HG03521 (cell line): ENCODE measurements around the gene SYCP2.

Experiments
- ATAC-seq: cut with Tn5 transposase; IDR thresholded peaks from one replicate; pipeline ENCODE4 v1.9.1; 2021; ENCODE audit warnings: mild to moderate bottlenecking, moderate library complexity; ENCODE audit not compliant: unreplicated experiment

SYCP2 gene

DNA sequence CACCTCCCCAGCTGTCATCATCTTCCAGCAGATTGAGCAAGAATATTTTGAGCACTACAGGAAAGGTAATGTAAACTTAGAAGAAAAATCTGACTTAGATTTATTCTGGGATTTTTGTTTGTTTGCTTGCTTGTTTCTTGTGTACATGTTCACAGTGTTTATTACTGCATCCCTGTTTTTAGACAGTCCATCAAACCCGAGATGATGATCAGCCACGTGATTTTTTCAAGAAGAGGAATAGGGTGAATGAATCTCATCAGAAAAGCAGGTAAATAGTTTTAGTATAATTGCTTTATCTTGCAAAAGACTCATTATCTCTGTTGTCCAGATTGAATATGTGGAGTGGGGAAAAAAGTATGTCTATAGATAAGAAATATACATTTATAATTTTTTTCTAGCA, 8.8 kb upstream of the SYCP2 start:
- ATAC-seq, result no peak

DNA sequence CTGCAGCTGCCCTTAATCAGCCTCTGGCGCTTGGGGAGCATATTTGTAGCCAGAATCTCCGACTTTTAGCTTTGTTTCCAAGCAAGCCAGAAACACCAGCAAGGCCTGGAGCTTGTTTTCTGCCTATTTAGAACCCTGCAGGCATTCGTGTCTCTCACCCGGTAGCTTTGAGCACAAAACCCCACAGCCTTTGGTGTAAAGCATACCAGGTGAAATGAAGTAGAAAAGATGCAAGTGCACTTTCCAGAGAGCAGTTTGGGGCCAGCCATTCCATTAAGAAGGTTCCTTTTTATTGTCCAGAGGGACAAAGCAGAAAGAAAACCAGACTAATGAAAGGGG, 7.5 kb upstream of the SYCP2 start:
- ATAC-seq, result no peak

- ATAC-seq, result peak; percentile 96
Observed at GRCh38 chr20:59940129-59940955, 6.9 kb upstream of the SYCP2 start, which contains the start of the genes FAM217B and PPP1R3D. Gene FAM217B (plus strand): TSS chr20:59940389. CDS start chr20:59943944, 3,555 bp downstream. Gene PPP1R3D (minus strand): TSS chr20:59940305. CDS start chr20:59939931, 374 bp downstream.

GRCh38 chr20:59939879-59940128, 6.4 kb upstream of the SYCP2 start:
- ATAC-seq, result peak; percentile 17

DNA sequence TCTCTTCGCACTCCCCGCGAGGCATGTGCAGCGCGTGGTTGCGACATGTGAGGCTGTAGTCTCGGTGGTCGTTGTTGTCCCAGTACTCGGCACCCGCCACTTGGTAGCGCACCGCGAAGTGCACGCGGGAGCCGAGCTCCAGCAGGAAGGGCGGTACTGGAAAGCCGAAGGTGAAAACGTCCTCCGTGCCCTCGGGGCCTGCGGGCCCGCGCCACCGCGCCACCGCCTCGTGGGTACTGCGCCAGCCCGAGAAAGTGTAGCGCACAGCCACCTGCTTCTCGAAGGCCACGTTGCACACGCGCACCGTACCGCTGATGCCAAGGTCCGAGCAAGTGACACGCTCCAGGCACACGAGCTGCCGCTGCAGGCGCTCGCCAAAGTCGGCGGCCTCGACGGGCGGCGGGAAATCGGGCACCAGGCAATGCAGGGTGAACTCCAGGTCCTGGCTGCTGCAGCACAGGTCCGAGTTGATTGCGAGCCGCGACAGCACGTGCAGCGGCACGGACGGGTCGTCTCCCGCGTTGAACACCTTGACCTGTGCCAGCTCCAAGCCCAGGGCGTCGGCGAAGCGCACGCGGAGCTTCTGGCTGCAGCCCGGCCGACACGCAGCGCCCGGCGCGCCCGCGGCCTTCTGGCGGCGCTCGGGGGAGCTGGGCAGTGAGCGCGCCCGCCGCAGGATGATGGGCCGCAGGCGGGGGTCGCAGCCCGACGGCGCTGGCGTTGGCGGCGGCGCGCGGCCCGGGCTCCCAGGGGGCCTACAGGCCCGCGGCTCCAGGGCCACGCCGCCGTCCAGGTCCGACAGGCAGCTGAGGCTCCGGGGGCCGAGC, 5.8 kb upstream of the SYCP2 start:
- ATAC-seq, result no peak

DNA sequence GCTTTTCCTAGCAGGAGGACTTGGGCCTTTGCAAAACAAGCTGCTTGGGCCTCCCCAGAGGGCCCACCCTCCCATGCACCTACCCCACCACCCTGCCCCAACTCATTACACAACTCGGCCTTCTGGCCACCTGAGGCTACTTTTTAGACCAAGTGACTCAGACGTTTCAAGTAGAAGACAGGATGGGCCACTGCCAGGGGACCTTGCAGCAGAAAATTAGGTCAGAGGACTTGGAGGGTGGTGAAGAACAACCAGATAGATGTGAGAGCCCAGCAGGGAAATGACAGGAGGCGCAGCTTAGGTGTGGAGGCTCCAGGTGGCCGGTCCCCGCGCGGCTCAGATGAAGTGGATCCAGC, 5.2 kb upstream of the SYCP2 start:
- no peak for ATAC-seq

DNA sequence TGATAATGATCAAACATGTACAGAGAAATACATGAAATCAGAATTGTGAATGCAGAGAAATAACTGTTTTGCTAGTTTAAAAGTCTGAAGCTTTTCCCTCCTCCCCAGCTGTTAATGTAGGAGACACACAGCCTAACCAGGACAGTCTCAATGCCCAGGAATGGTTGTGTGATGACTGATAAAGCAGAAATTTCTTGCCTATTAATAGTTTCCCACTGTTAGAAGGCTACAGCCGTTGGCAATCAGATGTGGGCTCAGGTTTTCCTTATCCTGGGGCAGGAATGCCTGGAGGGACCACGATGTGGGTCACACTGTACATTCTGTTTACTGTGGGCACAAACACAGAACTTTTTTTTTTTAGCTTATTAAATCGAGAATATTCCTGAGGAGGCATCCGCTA, 4.8 kb upstream of the SYCP2 start:
- no peak for ATAC-seq

DNA sequence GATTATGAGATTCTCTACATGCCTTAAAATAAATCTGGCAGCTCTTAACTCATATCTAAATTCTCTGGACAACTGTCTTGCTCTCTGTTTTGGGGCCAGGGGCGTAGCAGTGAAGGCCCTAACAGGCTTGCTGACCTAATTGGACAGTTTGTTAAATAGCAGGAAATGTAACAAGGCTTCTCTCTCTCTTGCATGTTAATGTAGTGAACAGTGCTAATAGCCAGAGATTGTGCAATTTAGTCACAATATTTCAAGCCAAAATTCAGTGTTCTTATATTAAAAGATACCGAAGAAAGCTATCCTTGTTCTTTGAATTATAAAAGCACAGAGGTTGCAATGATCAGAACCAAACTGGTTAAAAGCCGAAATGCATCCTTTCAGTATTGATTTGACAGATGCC, 3.7 kb upstream of the SYCP2 start:
- no peak for ATAC-seq

- ATAC-seq, result no peak
Observed at GRCh38 chr20:59936409-59936808, 3.0 kb upstream of the SYCP2 start.

GRCh38 chr20:59935457-59936185, 2.2 kb upstream of the SYCP2 start:
- no peak for ATAC-seq

GRCh38 chr20:59933849-59934585, 580 bp upstream of the SYCP2 start:
- peak; percentile 77 for ATAC-seq

GRCh38 chr20:59932616-59933295, 681 bp downstream of the SYCP2 start:
- ATAC-seq, result no peak

GRCh38 chr20:59931511-59932312, 1.7 kb downstream of the SYCP2 start:
- ATAC-seq, result no peak

DNA sequence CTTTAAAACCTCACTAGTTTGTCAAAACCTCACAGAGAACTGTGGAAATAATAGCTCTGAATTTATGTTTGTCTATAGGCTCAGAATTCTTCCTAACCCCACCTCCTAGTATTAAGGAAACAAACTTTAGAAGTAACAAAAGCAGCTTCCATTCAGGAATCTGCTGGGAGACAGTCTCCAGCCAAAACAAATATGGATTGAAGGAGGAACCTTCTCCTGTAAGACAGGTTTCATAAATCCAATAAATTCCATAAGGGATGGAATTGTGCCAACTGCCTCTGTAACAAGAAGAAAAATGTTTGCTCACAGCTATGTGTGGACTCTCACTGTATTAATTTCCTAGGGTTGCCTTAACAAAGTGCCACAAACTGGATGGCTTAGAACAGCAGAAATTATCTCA, 7.5 kb downstream of the SYCP2 start:
- ATAC-seq, result no peak

DNA sequence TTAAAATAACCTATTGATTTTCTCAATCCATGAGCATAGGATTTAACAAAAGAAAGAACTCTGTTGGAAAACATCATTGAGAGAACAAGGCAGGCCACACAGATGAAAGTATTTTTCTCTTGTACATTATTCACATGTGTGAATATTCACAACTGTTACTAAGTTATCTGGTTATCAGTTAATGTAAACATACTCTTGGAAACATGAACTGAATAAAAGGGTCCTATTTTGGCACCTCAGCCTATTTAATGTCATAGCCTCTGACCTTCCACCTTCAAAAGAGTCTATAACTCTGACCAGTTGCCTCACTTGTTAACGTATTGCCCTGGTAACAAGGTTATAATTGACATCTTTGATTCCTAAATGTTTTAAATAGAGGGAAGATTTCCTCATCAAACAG, 8.1 kb downstream of the SYCP2 start:
- ATAC-seq, result no peak

DNA sequence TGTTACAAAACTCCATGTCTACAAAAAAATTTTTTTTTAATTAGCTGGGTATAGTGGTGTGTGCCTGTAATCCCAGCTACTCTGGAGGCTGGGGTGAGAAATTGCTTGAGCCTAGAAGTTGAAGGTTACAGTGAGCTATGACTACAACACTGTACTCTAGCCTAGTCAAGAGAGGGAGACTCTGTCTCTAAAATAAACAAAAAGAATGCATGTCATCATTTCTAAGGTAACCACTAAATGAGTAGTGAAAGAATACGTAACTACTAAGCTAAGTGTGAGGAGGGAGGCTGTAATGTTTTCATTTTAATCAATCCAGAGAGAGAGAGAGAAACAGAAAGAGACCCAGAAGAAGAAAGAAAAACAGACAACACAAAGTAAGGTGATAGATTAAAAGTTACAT, 9.9 kb downstream of the SYCP2 start:
- no peak for ATAC-seq

GRCh38 chr20:59920944-59921343, 12.5 kb downstream of the SYCP2 start:
- ATAC-seq, result no peak

DNA sequence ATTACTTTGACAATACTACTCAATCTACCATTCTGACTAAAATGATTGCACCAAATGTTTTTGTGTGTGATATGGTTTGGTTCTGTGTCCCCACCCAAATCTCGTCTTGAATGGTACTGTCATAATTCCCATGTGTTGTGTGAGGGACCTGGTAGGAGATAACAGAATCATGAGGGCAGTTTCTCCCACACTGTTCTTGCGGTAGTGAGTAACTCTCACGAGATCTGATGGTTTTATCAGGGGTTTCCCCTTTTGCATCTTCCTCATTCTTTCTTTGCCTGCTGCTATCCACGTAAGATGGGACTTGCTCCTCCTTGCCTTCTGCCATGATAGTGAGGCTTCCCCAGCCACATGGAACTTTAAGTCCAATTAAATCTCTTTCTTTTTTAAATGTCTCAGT, 20.8 kb downstream of the SYCP2 start:
- ATAC-seq, result no peak

DNA sequence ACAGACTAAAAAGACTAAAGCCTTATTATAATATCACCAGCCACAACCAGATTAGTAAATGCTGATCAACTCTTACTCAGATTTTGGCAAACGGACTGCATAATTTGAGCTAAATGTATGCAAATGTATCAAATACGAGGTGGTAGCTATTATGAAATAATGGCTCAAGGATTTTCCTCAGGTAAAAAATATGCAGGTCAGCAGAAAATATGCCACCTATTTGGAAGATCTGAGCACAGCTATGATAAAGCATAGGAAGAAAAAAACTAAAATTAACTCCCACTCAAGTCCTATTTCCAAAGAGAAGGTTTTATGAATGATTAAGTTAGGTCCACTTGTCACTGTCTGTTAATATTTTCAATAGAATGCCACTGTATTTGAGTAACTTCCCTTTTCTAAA, 22.4 kb downstream of the SYCP2 start:
- no peak for ATAC-seq

DNA sequence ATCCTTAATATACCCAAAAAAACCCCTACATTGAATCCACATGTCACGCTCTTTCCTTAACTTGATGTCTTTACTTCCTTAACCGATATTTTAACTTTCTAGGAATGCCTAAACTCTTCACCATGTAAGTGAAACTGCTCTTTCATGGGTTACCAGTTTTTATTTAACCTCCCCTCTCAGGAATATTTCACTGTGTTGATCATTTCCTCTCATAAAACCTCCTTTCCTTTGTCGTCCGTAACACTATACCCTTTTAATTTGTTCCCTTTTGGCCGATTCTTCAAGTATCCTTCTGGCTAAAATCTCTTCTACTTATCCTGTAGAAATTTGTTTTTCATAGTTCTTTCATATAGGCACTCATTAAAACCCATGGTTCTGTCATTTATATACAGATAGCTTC, 24.6 kb downstream of the SYCP2 start:
- no peak for ATAC-seq
